Measurements from ENCODE around the gene SUPT3H.
"Not testable (repeated sequence)": the region's sequence is repeated elsewhere in the genome, so short reads cannot be mapped to it uniquely, and the experiment has no call there.

The SUPT3H gene

DNA sequence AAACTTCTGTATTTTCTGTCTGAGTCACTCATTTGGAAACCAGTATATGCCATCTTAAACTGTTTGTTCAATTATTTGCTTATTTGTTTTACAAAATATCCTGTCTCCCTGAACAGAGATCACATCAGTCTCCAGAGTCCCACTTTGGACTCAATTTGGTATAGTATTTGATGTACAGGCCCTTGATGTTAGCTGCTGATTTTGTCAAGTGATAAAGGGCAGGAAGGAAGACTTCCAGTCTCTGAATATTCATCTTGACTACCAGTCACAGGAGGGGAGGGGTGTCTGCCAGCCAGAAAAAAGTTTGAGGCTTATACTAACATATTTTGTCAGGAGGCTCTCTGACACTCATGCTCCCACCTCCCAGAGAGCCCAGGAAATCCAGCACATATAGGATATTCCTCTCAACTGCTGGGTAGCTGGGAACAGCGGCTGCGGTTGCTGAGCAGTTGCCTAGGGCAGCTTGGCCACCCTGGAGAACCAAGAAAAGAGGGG lies 426.4 kb downstream of the SUPT3H start:
- no peak for DNase-seq (ENCODE audit: low spot score)

DNA sequence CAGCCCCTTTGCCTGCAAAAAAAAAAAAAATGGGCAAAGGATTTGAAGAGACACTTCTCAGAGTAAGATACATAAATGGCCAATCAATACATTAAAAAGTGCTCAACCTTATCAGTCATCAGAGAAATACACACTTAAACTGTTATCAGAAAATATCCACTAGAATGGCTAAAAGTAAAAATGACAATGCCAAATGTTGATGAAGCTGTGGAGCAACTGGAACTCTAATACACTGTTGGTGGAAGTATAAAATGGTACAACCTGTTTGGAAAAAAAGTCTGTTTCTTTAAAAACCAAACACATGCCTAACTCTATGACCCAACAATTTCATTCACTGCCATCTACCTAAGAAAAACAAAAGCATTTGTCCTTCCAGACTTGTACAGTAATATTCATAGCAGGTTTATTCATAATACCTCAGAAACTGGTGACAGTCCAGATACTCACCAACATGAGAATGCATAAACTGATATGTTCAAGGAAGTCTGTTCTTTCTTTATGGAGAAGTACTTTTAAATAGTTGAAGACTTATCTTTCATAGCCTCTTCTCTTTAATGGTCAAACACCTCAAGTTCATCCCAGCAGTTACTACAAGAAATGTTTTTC lies 428.0 kb downstream of the SUPT3H start:
- DNase-seq (ENCODE audit: low spot score): no peak

DNA sequence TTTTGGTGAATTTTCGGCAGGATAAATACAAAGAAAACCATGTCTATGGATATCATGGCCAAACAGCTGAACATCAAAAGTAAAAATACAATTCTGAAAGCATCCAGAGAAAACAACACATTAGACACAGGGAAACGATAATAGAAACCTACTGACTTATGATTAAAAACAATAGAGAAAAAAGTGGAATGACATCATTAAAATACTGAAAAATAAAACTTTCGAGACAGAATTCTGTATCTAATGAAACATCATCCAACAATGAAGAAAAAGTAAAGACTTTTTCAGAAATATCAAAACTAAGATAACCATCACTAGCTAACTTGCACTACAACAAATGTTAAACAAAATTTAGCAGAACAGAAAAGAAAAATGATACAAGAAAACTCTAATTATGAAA lies 434.2 kb downstream of the SUPT3H start:
- DNase-seq (ENCODE audit: low spot score): no peak

DNA sequence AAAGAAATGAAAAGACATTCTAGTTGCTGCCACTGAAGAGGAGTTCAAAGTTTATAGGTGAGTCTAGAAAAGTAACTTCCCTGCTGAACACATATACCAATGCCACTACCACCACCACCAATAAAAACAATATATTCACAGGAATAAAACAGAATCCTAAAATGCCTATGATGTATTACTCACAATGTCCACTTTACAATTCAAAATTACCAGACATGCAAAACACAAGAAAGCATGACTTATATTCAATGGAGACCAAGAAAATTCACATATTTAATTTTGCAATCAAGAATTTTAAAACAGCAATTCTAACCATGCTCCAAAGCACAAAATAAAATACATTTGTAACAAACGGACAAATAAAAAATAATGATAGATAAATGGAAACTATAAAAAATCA lies 434.9 kb downstream of the SUPT3H start:
- no peak for DNase-seq (ENCODE audit: low spot score)

DNA sequence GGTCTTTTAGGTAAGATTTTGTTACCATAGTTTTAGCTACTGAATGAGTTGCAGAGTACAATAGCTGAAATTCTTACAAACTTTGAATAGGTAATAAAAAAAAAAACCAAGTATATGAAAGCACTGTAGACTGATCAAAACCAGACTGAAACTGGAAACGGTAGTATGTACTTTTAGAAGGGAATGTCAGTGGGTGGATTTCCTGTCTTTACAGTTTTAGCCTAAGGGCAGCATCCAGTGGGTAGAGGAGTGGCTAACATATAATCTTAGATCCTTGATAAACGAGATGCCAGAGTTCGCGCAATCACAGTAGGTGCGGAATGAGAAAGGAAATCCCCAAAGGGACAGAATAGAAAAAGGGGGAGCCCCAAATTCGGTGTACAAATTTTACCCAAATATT lies 435.5 kb downstream of the SUPT3H start:
- DNase-seq (ENCODE audit: low spot score): no peak

DNA sequence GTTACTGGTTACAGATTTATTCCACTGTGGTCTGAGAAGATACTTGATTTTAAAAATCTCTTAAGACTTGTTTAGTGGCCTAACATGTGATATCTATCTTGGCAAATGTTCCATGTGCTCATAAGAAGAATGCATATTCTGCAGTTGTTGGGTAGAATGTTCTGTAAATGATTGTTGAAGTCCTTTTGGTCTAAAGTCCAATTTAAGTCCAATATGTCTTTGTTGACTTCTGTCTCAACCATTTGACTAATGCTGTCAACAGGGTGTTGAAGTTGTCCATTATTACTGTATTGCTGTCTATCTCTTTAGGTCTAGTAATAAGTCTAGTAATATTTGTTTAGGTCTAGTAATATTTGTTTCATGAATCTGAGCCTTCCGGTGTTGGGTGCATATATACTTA lies 437.4 kb downstream of the SUPT3H start:
- DNase-seq (ENCODE audit: low spot score): no peak

DNA sequence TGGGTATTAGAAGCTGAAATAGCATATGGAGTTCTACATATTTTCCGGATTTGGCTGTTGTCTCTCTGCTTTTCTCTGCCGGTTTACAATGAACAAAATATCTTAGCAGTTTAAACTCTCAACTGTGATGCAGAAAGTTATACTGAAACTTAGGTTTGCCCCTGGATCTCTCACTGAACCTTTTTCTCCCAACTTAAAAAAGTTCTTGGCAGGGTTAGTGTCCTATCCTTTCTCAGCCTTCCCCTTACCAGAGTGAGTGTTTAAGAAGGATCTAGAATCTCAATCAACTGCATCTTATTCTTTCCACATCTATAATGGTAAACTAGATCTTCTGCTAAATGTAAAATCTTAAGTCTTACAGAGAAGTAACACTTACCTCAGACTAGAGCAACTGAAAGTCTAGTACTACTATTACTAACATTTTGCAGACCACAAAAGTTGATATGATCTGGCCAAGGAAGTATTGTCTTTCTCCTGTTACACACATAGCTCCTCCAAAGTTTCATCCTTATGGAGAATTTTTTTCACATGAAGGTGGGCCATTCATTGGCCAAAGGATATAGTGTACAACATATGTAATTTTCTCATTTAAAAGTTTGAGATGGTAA lies 441.9 kb downstream of the SUPT3H start:
- no peak for DNase-seq (ENCODE audit: low spot score)

DNA sequence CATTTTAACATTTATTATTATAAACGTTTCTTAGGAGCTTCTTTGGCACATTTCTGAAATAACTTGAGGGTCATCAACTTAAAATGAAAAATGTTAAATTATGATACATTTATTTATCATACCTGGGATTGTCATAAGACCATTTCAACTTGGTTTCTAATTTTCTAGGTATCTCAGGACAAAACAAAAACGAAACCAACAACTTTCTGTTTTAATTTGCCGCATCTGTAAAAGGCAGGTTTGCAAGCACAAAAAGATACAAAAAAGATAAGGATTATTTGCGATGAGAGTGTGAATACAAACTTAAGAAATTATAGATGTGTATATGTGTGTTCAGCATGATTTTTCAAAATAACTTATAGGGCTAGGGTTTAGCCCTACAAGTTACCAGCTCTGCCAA lies 444.6 kb downstream of the SUPT3H start:
- DNase-seq (ENCODE audit: low spot score): no peak

DNA sequence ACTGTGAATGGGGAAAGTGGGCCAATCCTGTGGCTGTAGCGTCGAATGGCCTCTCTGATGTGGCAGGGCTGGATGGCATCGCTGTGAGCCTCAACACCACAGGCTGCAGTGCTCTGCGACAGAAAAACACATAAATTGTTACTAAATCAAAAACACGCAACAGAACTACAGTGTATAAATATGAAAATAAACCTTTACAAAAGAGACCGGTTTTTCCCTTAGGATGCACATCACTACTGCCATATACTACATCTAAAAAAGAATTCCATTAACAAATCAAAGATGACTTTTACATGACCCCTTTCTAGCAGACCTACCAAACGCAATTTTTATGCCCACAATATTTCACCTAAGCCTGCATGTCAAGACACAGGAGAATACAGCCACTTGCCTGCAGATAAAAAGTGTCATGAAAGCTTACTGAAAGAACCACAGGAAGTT lies 445.1 kb downstream of the SUPT3H start:
- DNase-seq (ENCODE audit: low spot score): no peak

DNA sequence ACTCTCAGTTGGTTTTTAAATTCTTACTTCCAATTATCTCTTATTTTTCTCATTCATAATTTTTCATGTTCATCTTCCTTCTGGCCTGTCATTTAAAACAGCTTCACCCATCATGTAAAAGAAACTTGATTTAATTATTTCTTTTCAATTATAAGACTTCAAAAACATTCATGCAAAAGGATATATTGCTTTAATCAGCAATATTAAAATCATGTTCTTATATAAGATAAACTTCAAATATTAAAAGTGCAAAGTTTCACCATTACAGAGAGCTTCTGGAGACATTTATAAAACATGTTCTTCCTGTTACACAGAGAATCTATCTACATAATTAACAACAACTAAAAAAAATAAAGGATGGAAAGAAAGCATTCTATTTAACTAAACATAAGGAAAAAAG lies 446.3 kb downstream of the SUPT3H start:
- no peak for DNase-seq (ENCODE audit: low spot score)

DNA sequence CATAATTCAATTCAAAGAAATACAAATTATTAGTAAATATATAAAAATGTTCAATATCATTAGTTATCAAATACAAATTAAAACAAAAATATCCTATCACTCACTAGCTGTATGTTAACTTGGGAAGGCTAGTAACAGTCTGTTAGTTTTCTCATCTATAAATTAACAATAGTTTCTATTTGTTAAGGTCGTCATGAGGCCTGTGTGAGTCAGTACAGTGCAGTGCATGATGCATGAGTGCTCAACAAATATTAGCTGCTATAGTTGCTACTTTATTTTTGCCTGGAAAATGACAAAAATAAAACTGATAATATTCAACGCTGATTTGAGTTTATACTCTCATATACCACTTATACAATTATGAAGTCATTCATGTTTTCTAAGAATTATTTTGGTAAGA lies 451.2 kb downstream of the SUPT3H start:
- DNase-seq (ENCODE audit: low spot score): no peak

DNA sequence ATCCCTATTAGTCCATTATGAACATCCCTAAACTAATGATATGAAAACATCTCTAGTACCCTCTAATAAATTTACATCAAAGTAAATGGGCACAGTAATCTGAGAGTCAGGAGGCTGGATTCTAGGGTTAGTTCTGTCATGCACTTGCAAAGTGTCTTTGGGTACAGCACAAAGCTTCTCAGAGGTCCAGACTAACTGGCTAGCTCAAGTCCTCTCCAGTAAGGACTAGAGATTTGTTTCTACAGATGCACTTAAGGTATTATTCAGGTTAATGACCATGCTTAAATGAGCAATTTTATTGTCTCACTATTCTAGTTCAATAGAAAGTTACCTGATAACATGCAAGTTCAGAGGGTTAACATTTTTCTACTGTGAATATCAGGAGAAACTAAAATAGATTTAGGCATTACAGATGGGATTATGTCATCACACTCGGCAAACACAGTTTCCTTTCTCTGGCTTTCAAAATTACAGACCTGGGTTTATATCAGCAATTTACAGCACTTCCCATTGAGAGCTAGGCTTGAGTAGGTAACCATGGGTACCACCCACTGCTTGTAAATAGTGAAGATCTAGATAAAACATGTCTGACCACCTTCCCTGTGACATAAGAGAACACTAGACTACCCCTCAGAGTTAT lies 452.5 kb downstream of the SUPT3H start:
- DNase-seq (ENCODE audit: low spot score): peak; percentile 4

DNA sequence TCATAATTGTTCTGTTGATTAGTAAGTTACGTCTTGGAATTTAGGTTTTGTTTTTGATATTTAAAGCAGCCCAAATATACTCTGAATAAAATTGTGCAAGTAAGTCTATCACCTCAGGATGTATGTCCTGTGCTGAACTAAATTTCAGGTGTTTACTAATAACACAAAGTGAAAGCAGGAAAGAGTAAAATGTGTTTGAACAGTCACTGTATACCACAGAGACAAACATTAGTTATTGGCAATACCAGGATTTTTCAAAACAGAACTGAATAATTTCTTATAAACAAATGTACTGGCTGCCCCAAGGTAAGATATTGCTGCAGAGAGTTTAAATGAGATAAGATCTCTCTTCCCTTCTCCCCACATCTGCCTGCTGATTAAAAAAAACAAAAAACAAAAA lies 454.3 kb downstream of the SUPT3H start:
- no peak for DNase-seq (ENCODE audit: low spot score)

DNA sequence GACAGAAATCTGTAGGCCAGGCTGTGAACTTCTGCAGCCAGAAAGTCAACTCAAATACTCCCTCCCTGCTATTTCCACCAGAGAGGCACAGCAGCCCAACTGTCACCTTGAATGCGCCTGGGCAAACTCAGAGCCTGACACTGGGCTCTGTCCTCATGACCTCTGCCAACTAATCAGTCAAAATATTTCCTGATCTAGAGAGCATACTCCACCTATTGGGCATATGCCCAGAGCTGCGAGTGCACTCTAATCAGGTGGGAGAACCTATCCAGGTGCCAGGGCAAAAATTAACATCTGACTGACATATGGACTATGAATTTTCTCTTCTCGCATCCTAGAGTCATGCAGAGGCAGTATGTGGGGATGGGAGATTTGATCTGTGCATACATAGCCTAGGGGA lies 455.9 kb downstream of the SUPT3H start:
- DNase-seq (ENCODE audit: low spot score): no peak

DNA sequence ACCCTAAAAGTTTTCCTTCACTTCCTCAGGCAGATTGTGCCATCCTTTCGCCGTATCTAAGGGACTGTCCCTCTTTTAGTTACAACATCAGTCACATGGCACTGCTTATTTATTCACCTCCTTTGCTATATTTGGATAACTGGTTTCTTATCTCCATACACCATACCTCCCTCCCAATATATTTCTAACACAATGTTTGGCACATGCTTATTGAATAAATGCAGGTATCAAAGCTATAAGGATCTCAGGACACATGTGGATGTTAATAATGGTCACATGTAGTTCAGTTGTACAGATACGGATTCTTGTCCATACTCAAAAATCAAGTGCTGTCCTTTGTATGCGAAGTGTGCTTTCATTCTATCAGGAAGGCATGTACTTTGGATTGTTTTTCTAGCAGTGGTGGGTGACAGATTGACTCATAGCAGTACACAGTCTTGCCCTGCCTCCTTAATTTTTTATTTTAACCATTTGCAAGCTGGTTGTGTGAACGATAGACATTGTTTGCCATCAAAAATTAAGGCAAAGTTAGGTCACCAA lies 456.7 kb downstream of the SUPT3H start:
- DNase-seq (ENCODE audit: low spot score): no peak

DNA sequence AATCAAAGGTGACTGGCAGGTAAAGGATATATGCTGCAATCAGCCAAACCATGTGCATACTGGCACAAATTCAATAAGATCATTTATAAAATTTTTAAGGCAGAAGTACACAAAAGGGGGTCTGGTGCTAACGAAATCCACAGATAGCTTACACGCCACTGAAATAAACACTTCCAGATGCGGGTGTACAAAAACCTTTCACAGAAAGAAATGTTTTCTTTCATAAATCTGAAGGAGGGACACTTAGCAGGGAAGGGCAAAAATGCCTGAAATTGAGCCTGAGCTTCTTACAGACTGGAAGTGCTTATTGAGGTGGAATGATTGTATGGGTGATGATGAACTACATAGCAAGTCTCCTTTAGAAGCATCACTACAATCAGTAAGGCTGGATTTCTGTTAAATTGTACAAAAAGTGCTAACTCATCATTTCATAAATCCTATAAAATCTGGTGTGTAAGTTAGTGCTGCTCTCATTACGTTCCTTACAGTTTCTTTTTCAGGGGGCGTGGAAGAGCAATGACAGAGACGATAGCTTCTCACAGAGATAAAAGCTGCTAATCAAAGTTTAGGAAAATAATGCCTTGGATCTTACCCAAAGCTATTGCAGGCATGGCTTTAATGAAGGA lies 458.9 kb downstream of the SUPT3H start:
- no peak for DNase-seq (ENCODE audit: low spot score)

DNA sequence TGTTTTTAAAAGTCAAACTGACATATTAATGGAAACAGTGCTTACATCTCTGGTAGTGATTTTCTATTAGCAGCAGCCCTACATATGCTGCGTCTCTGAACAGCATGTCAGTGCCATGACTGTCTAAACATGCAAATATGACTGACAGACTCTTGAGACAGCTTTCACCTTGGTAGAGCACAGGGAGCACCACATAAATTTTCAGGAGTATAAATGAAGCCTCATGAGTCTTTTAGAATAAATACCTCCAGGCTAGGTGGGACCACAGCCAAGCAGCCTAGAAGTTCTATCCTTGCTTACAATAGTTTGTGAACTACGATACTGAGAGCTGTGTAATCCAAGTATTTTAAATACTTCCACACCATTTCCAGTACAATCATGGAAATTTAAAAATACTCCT lies 460.3 kb downstream of the SUPT3H start:
- no peak for DNase-seq (ENCODE audit: low spot score)

DNA sequence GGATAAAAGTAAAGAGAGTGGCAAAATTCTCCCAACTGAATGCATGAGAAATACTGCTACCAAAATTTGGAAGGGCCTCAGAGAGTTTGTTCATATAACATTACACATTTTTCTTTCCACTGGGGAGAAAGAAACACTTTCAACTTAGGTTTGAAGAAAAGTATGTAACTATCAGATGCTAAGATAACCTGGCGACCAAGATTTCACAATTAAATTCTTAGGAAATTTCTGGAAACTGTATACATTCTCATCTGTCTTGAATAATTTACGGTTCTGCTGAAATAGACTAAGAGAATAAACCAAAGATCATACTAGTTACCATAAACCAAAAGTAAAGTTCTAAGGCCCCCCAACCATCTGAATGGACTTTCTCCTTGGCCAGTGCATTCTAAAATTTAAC lies 462.6 kb downstream of the SUPT3H start:
- no peak for DNase-seq (ENCODE audit: low spot score)

DNA sequence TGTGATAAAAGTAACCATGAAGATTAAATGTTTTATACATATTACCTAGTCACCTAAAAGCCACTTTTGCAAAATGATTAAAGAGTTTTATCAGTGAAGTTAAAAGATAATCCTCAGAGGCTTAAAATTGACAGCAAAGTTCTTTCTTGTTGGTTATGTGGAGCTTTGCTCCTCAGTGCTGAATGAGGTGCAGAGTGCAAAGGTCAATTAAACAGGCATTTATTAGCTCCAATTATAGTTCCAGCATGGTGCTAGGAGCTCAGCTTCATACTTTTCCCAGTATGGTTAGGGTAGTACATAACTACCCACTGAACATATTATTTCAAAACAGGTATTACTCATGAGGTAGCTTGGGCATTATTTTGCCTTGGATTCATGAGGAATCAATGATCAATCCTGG lies 463.6 kb downstream of the SUPT3H start:
- DNase-seq (ENCODE audit: low spot score): no peak

DNA sequence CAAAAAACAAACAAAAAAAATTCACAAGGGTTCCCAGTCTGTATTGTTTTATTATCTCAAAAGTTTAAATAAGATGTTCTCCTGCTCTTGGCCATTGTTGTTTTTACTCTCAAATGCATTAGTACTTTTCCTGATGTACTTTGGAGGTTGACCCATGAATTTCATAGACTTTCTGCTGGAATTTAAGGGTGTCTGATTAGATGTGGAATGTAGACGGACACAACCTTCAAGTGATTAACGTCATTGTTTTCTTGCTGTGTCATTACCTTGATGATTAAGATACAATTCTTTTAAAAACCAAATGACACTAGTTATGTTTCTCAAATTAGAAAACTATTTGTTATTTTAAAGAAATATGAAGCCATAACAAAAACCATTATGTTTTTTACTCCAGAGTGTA lies 471.0 kb downstream of the SUPT3H start:
- DNase-seq (ENCODE audit: low spot score): no peak

DNA sequence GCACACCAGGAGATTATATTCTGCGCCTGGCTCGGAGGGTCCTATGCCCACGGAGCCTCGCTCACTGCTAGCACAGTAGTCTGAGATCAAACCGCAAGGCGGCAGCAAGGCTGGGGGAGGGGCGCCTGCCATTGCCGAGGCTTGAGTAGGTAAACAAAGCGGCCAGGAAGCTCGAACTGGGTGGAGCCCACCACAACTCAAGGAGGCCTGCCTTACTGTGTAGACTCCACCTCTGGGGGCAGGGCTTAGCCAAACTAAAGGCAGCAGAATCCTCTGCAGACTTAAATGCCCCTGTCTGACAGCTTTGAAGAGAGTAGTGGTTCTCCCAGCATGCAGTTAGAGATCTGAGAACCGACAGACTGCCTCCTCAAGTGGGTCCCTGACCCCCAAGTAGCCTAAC lies 477.4 kb downstream of the SUPT3H start:
- DNase-seq (ENCODE audit: low spot score): not testable (repeated sequence)

DNA sequence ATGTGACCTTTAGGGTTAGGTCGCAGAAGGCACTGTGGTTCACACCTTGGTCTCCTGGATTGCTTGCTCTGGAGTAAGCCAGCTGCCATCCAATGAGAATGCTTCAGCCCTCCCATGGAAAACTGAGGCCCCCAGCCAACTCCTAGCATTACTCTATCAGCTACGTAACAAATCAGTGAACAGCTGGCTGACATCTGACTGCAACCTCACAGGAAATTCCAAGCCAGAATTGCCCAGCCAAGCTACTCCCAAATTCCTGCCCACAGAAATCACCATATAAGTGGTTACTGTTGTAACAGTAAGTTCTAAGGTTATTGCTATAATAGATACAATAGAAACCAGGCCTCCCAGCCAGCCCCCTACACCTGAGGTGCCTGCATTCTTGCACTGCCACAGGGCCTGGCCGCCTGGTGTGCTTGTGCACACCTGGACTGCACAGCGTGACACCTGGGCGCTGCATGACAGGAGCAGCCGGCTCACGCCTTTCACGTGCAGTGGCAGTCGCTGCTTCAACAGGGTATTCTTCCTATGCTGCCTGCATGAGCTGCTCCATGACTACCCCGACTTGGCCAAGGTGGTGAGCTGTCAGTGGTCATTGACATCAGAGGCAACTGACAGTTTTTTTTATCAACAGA lies 479.3 kb downstream of the SUPT3H start:
- DNase-seq (ENCODE audit: low spot score): peak; percentile 72

All from AG08395 (cell line).